HUES6 (cell line): ENCODE measurements around the gene SDK1.

ENCODE experiments used
- H3K27ac ChIP-seq: 2 replicates; pipeline ENCODE4 v1.7.0; 2013; ENCODE audit warnings: low read depth, mild to moderate bottlenecking, low read length, inconsistent platforms
- H3K27me3 ChIP-seq: 2 replicates; pipeline ENCODE4 v1.6.1; 2013; ENCODE audit warnings: low read length; ENCODE audit not compliant: control insufficient read depth, insufficient read depth
- H3K36me3 ChIP-seq: 2 replicates; pipeline ENCODE4 v1.6.1; 2013; ENCODE audit warnings: low read length; ENCODE audit not compliant: control insufficient read depth, insufficient read depth
- H3K4me1 ChIP-seq: 2 replicates; pipeline ENCODE4 v1.6.1; 2013; ENCODE audit warnings: low read length; ENCODE audit not compliant: control insufficient read depth, insufficient read depth
- H3K4me3 ChIP-seq: 2 replicates; pipeline ENCODE4 v1.5.1; 2013; ENCODE audit warnings: low read depth, low read length
- H3K9ac ChIP-seq: one replicate; pipeline ENCODE4 v1.6.1; 2013; ENCODE audit warnings: mild to moderate bottlenecking, low read length
- H3K9me3 ChIP-seq: 2 replicates; pipeline ENCODE4 v1.6.1; 2013; ENCODE audit warnings: low read depth, low read length; ENCODE audit not compliant: control insufficient read depth, insufficient read depth

The SDK1 gene

DNA sequence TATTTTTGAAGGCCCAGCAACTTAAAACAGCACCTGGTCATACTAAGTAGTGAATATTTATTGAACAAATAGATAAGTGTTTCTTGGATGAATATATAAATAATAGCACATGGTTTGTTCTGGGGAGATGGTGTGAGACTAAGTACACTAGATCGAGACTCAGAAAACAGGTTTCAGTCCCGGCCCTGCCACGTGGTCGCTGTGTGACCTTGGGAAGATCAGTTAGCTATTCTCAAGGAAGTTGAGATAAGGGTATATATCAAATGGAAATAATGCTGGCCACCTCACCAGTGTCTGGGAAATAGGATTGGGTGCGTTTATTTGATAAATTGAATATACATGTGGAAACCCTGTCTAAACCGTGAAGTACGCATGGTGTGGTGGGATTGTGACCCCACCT is 354.6 kb downstream of the SDK1 start:
- H3K9ac ChIP-seq, result no peak overlapping the region

GRCh38 chr7:3657206-3657605 is 356.2 kb downstream of the SDK1 start:
- no peaks in the 10 kb centered on the region for H3K4me1 ChIP-seq
- no peaks in the 10 kb centered on the region for H3K27me3 ChIP-seq
- H3K4me3 ChIP-seq, result no peak overlapping the region
- H3K27ac ChIP-seq, result no peak overlapping the region
- no peaks in the 10 kb centered on the region for H3K36me3 ChIP-seq
- no peak overlapping the region for H3K9ac ChIP-seq
- H3K9me3 ChIP-seq, result no peaks in the 10 kb centered on the region

More for the DNA sequence above, 354.6 kb downstream of the SDK1 start:
- no peaks in the 10 kb centered on the region for H3K4me1 ChIP-seq
- H3K27ac ChIP-seq, result no peak overlapping the region
- no peaks in the 10 kb centered on the region for H3K9me3 ChIP-seq
- H3K4me3 ChIP-seq, result no peak overlapping the region
- no peaks in the 10 kb centered on the region for H3K36me3 ChIP-seq
- no peaks in the 10 kb centered on the region for H3K27me3 ChIP-seq

GRCh38 chr7:3668743-3669142 is 367.7 kb downstream of the SDK1 start:
- H3K9me3 ChIP-seq, result no peaks in the 10 kb centered on the region
- 0 out of 2 replicates have a peak, but pooled peaks cover 4% of the 10 kb centered on the region for H3K4me1 ChIP-seq
- H3K27me3 ChIP-seq, result no peaks in the 10 kb centered on the region
- H3K4me3 ChIP-seq, result no peak overlapping the region
- H3K36me3 ChIP-seq, result no peaks in the 10 kb centered on the region
- H3K9ac ChIP-seq, result no peak overlapping the region
- no peak overlapping the region for H3K27ac ChIP-seq

DNA sequence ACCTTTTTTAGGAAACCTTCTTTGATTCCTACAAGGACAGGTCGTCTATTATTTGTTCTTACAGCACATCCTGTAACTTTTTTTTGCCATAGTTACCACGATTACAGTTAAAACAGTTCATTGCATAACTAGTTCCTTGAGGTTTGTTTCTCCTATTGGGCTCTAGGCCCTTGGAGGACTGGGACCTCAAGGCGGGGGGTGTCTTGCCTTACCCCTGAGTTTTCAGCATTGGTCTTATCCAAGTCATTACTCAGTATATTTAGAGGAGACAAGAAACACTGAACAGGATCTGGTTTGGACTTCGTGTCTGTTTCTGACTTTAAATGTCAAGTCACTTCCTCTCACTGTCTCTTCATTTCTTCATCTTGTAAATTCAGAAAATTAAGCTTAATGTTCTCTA is 369.8 kb downstream of the SDK1 start:
- Histone ChIP-seq H3K27ac (no peak overlapping the region), H3K4me3 (no peak overlapping the region), H3K9me3 (no peaks in the 10 kb centered on the region), H3K36me3 (no peaks in the 10 kb centered on the region), H3K9ac (no peak overlapping the region), H3K4me1 (0 out of 2 replicates have a peak, but pooled peaks cover 4% of the 10 kb centered on the region), H3K27me3 (no peaks in the 10 kb centered on the region)

DNA sequence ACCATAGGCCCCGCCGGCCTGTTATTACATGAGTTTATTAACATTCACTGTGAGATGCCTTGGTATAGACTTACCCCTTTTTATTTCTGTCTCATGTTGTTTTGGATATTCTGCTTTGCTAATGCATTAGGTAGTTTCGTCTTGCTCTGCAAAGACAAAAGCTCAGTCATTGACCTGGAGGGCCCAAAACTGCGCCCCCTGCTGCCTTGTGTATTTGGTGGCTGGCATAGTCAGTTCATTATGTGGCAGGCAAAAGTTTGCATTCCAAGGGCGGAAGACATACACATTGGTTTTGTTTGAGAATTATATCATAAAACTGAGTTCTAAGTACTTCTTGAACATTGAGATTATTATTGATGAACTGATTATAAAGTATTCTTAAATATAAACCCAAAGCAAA is 372.5 kb downstream of the SDK1 start:
- Histone ChIP-seq H3K27me3 (no peaks in the 10 kb centered on the region), H3K27ac (no peak overlapping the region), H3K36me3 (no peaks in the 10 kb centered on the region)

DNA sequence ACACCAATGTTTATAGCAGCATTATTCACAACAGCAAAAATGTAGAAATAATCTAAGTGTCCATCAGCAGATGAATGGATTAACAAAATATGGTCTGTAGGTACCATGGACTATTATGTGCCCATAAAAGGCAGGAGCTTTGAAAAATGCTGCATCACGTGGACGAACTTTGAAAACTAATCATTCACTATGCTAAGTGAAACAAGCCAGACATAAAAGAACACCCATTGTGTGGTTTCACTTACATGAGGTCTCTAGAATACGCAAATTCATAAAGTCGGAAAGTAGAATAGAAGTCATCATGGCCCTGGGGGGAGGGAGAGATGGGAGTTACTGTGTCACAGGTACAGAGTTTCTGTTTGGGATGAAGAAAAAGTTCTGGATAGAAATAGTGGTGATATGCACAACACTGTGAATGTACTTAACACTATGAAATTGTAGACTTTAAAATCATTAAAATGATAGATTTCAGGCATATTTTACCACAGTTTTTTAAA is 377.3 kb downstream of the SDK1 start:
- Histone ChIP-seq H3K9ac (no peak overlapping the region), H3K4me1 (peaks cover 2% of the 10 kb centered on the region; the same call in 1 of the 2 replicates), H3K9me3 (no peaks in the 10 kb centered on the region), H3K36me3 (no peaks in the 10 kb centered on the region), H3K27ac (no peak overlapping the region), H3K4me3 (no peak overlapping the region), H3K27me3 (no peaks in the 10 kb centered on the region)

More for the DNA sequence above, 372.5 kb downstream of the SDK1 start:
- Histone ChIP-seq H3K4me1 (0 out of 2 replicates have a peak, but pooled peaks cover 4% of the 10 kb centered on the region), H3K4me3 (no peak overlapping the region), H3K9ac (no peak overlapping the region), H3K9me3 (no peaks in the 10 kb centered on the region)

DNA sequence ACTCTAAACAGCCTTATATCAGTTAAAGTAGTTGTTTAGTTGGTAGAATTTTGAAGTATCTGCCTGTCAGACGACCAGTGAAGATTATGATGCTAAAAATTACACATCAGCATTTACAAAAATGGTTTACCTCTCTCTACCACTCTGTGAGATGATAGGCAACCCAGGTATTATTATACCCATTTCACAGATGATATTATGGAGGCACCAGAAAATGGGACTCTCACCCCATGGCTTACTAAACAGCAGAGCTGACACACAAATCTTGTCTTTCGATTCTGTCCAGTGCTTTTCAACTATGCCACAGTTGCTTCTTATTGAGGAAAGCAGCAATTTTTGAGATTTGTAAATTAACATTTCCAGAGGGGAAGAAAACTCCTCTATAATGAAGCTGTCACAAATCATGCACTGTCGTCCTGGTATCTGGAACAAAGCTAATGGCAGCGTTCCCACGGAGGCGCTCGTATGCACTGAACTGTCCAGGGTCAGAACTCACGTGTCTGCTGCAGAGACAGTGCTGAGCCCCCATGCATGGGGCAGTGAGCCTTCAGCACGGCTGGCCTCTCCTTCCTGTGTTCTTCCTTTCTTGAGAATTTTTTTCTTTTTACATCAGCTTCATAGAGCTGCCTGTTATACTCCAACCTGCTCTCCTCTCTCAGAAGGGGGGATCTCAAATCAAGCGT is 381.1 kb downstream of the SDK1 start:
- Histone ChIP-seq H3K9ac (no peak overlapping the region), H3K27ac (no peak overlapping the region), H3K4me1 (peaks cover 12% of the 10 kb centered on the region), H3K9me3 (no peaks in the 10 kb centered on the region), H3K4me3 (no peak overlapping the region), H3K36me3 (no peaks in the 10 kb centered on the region), H3K27me3 (no peaks in the 10 kb centered on the region)

DNA sequence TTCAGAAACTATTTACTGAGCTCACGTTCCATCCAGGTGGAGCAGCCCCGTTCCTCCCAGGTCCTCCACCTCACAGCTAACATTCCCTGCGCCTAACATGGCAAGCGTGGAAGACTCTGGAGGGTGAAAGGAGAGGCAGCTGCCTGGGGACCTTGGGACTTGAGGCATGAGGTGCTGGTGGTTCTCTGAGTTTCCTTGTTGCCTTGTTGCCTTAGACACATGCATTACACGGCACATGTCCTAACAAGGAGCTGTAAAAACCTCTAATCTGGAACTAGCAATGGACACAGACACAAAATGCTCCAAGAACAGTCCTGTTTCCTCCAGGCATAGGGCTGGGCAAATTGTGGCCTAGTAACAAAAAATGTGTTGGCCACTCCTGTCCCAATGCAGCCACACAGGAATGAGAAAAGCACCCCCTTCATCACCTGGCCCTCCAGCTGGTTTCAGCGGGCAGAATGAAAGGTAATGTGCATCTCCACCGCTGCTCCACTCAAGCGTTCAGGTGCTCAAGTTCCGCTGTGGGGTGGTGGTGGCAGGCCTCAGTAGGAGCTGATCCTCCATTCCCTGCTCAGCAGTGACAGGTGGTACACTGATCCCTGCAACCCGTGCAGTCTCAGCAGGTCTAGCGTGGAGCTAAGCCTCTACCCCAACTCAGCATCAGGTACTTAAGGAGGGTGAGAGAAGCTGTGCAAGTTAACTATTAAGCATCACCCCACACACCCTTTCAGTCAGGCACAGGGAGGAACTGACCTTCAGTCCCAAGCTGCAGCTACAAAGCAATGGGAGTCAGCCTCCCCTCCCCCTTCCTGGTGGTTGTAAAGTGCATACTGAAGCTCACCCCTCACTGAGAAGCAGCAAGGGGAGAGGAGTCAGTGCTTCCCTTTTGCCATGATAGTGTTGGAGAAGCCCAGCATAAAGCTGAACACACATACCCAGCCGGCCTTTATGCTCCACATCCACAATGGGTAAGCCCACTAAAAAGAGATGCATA is 382.8 kb downstream of the SDK1 start:
- no peak overlapping the region for H3K9ac ChIP-seq
- H3K27me3 ChIP-seq, result no peaks in the 10 kb centered on the region
- H3K27ac ChIP-seq, result no peak overlapping the region
- H3K4me1 ChIP-seq, result peaks cover 12% of the 10 kb centered on the region
- H3K4me3 ChIP-seq, result no peak overlapping the region
- H3K36me3 ChIP-seq, result no peaks in the 10 kb centered on the region
- 0 out of 2 replicates have a peak, but pooled peaks cover 2% of the 10 kb centered on the region for H3K9me3 ChIP-seq

- H3K4me1 ChIP-seq, result peaks cover 20% of the 10 kb centered on the region
- no peaks in the 10 kb centered on the region for H3K36me3 ChIP-seq
- H3K27ac ChIP-seq, result no peak overlapping the region
- no peak overlapping the region for H3K4me3 ChIP-seq
- no peak overlapping the region for H3K9ac ChIP-seq
- H3K9me3 ChIP-seq, result 0 out of 2 replicates have a peak, but pooled peaks cover 7% of the 10 kb centered on the region
- no peaks in the 10 kb centered on the region for H3K27me3 ChIP-seq
These were observed 387.0 kb downstream of the SDK1 start for GRCh38 chr7:3688071-3688470.

DNA sequence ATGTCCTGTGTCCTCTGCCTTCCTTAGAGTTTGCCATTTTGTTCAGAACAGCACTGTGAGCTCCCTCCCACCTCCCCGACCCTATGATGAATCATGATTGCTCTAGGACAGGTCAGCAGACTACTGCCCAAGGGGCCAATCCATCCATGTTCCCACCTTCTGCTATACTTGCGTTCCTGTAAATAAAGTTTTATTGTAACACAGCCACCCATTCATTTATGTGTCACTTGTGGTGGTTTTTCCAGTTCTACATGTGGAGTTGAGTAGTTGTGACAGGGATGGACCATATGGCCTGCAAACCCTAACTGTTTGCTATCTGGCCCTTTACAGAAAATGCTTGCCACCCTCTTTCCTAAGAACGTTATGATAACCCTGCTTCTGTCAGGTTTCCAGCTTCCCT is 387.8 kb downstream of the SDK1 start:
- H3K4me3 ChIP-seq, result no peak overlapping the region
- H3K9me3 ChIP-seq, result 0 out of 2 replicates have a peak, but pooled peaks cover 7% of the 10 kb centered on the region

More for the DNA sequence above, 387.8 kb downstream of the SDK1 start:
- H3K27me3 ChIP-seq, result no peaks in the 10 kb centered on the region
- no peak overlapping the region for H3K9ac ChIP-seq
- H3K4me1 ChIP-seq, result peaks cover 14% of the 10 kb centered on the region
- H3K27ac ChIP-seq, result no peak overlapping the region
- H3K36me3 ChIP-seq, result no peaks in the 10 kb centered on the region
